Uterus (tissue), 2 donors: ENCODE measurements around the gene UNC5CL.

Experiments
- POLR2A ChIP-seq, 2 donors: fragments of 450-650 bp; IDR thresholded peaks; one replicate each; pipeline ENCODE4 v1.6.1; 2016; ENCODE audit warnings: antibody characterized with exemption in 2 of 2, mild to moderate bottlenecking in 1 of 2, moderate library complexity in 1 of 2
- TF ChIP-seq, protein P1 (sequence below), 4 experiments: fragments of 200-600 bp in 2 of 4; fragments of 450-650 bp in 2 of 4; sonication (generic) in 2 of 4; IDR thresholded peaks; one replicate each; pipeline ENCODE4 v1.5.1; 2016 to 2019; ENCODE audit warnings: antibody characterized with exemption in 4 of 4, mild to moderate bottlenecking in 2 of 4, moderate library complexity in 1 of 4

DNA sequence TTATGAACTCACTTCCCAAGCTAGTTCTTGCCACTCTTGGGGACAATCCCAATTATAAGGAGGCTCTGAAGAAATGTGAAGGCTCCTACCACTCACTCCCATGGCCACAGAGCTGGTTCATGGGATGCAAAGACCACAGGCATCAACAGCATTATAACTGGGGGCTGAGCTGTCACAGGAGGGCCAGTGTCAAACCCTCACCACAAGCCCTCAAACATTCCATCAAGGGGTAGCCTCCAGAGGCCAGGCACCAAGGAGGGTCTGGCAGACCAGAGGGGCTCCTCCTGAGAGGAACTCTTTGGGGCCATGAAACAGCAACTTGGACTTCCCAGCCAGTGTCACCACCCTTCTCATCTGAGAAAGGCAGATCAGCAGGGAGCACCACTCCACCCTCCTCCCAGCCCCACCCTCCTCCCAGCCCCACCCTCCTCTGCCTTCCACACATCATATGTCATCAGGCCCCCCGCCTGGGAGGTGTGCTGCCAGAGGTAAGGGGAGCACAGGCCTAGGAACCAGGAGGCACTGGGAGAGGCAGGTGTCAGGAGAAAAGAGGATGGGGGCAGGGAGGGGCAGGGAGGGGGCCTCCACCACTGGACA, 2.0 kb upstream of the UNC5CL start:
- TF ChIP-seq, protein P1, sequence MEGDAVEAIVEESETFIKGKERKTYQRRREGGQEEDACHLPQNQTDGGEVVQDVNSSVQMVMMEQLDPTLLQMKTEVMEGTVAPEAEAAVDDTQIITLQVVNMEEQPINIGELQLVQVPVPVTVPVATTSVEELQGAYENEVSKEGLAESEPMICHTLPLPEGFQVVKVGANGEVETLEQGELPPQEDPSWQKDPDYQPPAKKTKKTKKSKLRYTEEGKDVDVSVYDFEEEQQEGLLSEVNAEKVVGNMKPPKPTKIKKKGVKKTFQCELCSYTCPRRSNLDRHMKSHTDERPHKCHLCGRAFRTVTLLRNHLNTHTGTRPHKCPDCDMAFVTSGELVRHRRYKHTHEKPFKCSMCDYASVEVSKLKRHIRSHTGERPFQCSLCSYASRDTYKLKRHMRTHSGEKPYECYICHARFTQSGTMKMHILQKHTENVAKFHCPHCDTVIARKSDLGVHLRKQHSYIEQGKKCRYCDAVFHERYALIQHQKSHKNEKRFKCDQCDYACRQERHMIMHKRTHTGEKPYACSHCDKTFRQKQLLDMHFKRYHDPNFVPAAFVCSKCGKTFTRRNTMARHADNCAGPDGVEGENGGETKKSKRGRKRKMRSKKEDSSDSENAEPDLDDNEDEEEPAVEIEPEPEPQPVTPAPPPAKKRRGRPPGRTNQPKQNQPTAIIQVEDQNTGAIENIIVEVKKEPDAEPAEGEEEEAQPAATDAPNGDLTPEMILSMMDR (IDR thresholded peaks at IDR 0.05), result no peak
- TF ChIP-seq POLR2A (IDR thresholded peaks at IDR 0.05), result no peak
